HAP-1 (cell line): ENCODE data around the gene FER1L5.
A peak's percentile ranks its signal among the peaks of the same experiment; 100 is the strongest.

Experiments
- DNase-seq, 2 experiments: peaks; one replicate each; pipeline ENCODE4 v3.0.0-alpha.2; 2016 to 2020; ENCODE audit warnings: low spot score in 2 of 2
- H3K27me3 ChIP-seq: fragments of 250-450 bp; sonication (Bioruptor Pico); 2 replicates; pipeline ENCODE4 v1.5.1; 2020; ENCODE audit warnings: low read depth, mild to moderate bottlenecking, moderate library complexity
- H3K36me3 ChIP-seq: fragments of 250-450 bp; sonication (Bioruptor Pico); replicated peaks from 2 replicates; pipeline ENCODE4 v1.5.1; 2020; ENCODE audit warnings: mild to moderate bottlenecking
- H3K4me1 ChIP-seq: fragments of 250-450 bp; sonication (Bioruptor Pico); 2 replicates; pipeline ENCODE4 v1.5.1; 2020; ENCODE audit warnings: mild to moderate bottlenecking
- H3K4me3 ChIP-seq: fragments of 250-450 bp; sonication (Bioruptor Pico); 2 replicates; pipeline ENCODE4 v1.5.1; 2020; ENCODE audit warnings: mild to moderate bottlenecking, moderate library complexity
- H3K9me3 ChIP-seq: fragments of 250-450 bp; sonication (Bioruptor Pico); 2 replicates; pipeline ENCODE4 v1.5.1; 2020; ENCODE audit warnings: mild to moderate bottlenecking, moderate library complexity
- in situ Hi-C: fragments of 300-500 bp; cut with MboI; formaldehyde crosslinking; loops from 3 replicates; pipeline ENCODE4 v1.14.3; 2020; ENCODE audit warnings: low sequenced_read_pairs, inconsistent platforms, mixed read lengths

The FER1L5 gene

GRCh38 chr2:96642564-96643360 is at the start of gene FER1L5:
TSS of gene FER1L5 (plus strand) at chr2:96642764. CDS start at chr2:96642837, 73 bp downstream.
- Histone ChIP-seq H3K27me3 (no peaks in the 10 kb centered on the region), H3K4me1 (peaks cover 8% of the 10 kb centered on the region), H3K4me3 (no peak within 1 kb of the TSS), H3K36me3 (no peaks in the 10 kb centered on the region), H3K9me3 (no peaks in the 10 kb centered on the region)
- peak in 1 of 2 experiments; percentile 24 for DNase-seq
- in situ Hi-C loops, result no loop called here

GRCh38 chr2:96594282-96594681 is 48.3 kb upstream of the FER1L5 start:
- in situ Hi-C loops, result no loop called here
- peaks cover 55% of the 10 kb centered on the region for H3K36me3 ChIP-seq
- no peak for DNase-seq

DNA sequence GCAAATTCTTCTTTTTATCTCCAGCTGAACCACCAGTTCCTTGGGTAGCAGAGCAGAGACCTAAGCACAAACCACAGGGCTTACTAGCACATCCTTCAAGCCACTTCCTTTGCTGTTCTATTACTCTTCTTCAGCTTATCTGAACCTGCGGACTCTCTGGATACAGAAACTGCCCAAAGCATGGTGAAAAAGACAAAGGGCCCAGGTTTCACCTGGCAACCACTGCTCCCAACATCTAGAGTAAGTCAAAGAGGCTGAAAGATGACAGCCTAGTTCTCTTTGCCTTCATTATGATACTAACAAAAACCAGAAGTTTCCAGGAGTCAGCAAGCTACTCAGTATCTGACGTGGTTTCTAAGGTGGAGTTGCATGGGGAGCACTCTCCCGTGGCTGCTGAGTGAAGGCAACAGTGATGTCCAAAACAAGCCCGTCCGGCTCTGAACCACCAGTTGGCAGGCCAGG is 47.8 kb upstream of the FER1L5 start:
- Histone ChIP-seq H3K27me3 (no peaks in the 10 kb centered on the region), H3K4me1 (peaks cover 14% of the 10 kb centered on the region), H3K36me3 (peaks cover 58% of the 10 kb centered on the region), H3K9me3 (no peaks in the 10 kb centered on the region), H3K4me3 (no peak overlapping the region)
- DNase-seq, result no peak
- in situ Hi-C loops, result no loop called here

More at GRCh38 chr2:96594282-96594681, 48.3 kb upstream of the FER1L5 start:
- no peak overlapping the region for H3K4me3 ChIP-seq
- peaks cover 13% of the 10 kb centered on the region for H3K4me1 ChIP-seq
- no peaks in the 10 kb centered on the region for H3K9me3 ChIP-seq
- H3K27me3 ChIP-seq, result no peaks in the 10 kb centered on the region

GRCh38 chr2:96596596-96596995 is 46.0 kb upstream of the FER1L5 start:
- in situ Hi-C loops, result no loop called here
- peaks cover 14% of the 10 kb centered on the region for H3K4me1 ChIP-seq
- no peak overlapping the region for H3K4me3 ChIP-seq
- peaks cover 68% of the 10 kb centered on the region for H3K36me3 ChIP-seq
- no peaks in the 10 kb centered on the region for H3K9me3 ChIP-seq
- no peaks in the 10 kb centered on the region for H3K27me3 ChIP-seq
- no peak for DNase-seq

DNA sequence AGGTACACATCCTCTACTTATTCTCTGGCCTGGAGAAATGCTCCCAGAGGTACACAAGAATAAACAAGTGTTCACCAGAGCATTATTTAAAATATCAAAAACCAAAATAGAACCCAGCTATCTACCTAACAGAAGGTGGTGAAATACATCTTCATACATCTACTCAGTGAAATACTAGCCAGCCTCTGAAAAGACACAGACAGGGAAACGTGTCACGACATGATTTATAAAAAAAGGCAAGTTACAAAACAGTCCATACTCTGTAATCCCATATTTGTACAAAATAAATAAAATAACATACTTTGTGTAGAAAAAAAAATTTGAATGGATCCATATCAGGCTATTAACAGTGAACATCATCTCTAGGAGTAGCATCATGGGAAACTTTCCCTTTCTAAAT is 42.6 kb upstream of the FER1L5 start:
- peaks cover 78% of the 10 kb centered on the region for H3K36me3 ChIP-seq
- H3K9me3 ChIP-seq, result no peaks in the 10 kb centered on the region
- in situ Hi-C loops, result no loop called here
- no peak for DNase-seq
- no peaks in the 10 kb centered on the region for H3K27me3 ChIP-seq
- no peak overlapping the region for H3K4me3 ChIP-seq
- H3K4me1 ChIP-seq, result peaks cover 14% of the 10 kb centered on the region

DNA sequence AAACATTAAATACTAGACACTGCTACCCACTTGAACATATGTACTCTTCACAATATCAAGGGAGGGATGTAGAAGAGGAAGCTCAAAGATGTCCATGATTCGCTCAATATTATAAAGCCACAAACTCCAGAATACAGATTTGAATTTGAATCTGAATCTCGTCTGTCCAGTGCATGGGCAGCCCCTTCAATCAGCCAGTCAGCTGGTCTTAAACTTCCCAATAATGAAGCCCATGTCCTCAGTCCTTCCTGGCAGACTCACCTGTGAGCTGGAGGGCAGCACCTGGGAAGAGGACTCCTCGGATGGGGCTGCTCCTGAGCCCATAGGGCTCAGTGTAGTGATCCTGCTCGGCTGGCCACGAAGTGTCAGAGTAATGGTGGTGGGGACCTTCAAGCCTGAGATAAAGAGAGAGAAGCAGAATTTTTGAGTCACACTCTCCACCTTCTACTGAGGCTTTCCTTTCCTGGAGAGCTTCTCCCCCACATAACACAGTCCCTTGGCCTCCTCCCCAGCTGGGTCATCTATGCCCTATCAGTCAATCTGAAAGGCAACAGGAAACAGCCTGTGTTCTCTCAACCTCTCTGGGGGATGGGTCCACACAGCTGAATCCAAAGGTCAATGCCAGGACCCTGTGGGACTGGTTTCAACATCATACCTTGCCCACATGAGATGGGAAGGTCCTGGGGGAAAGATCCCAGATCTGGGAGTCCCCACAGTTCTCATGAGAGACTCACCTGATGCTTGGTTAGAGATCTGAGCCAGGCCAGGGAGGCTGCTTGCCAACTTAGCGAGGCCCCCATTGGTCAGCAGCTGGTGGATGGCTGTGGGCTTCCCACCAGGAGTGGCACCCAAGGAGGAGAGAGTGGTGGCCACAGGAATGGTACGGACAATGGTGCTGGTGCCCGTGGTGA is 40.9 kb upstream of the FER1L5 start:
- Histone ChIP-seq H3K4me3 (no peak overlapping the region), H3K36me3 (peaks cover 80% of the 10 kb centered on the region), H3K27me3 (no peaks in the 10 kb centered on the region), H3K4me1 (peaks cover 14% of the 10 kb centered on the region), H3K9me3 (no peaks in the 10 kb centered on the region)
- no peak for DNase-seq
- in situ Hi-C loops, result no loop called here

GRCh38 chr2:96602330-96602823 is 40.2 kb upstream of the FER1L5 start:
- Histone ChIP-seq H3K4me1 (peaks cover 14% of the 10 kb centered on the region), H3K4me3 (no peak overlapping the region), H3K36me3 (peaks cover 79% of the 10 kb centered on the region), H3K27me3 (no peaks in the 10 kb centered on the region), H3K9me3 (no peaks in the 10 kb centered on the region)
- DNase-seq, result no peak
- in situ Hi-C loops, result no loop called here

DNA sequence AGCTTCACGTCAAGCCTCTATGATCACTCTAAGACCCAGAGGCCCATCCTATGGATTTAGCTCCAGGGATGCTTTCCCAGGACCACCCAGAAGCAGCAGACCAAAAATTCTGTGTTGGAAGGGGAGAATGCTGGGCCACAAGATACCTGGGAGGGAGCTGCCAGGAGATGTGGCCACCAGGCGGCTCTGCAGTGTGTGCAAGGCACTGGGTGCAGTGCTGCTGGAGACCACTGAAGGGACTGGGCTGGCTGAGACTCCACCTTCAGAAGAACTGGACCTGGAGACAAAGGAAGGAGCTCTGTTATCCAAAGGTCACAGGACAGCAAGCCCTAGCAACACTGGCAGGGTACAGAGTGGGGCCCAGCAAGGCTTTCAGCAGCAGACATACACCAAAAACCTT is 38.5 kb upstream of the FER1L5 start:
- Histone ChIP-seq H3K4me3 (no peak overlapping the region), H3K4me1 (peaks cover 3% of the 10 kb centered on the region), H3K36me3 (peaks cover 92% of the 10 kb centered on the region), H3K27me3 (no peaks in the 10 kb centered on the region), H3K9me3 (no peaks in the 10 kb centered on the region)
- DNase-seq, result no peak
- in situ Hi-C loops, result no loop called here

DNA sequence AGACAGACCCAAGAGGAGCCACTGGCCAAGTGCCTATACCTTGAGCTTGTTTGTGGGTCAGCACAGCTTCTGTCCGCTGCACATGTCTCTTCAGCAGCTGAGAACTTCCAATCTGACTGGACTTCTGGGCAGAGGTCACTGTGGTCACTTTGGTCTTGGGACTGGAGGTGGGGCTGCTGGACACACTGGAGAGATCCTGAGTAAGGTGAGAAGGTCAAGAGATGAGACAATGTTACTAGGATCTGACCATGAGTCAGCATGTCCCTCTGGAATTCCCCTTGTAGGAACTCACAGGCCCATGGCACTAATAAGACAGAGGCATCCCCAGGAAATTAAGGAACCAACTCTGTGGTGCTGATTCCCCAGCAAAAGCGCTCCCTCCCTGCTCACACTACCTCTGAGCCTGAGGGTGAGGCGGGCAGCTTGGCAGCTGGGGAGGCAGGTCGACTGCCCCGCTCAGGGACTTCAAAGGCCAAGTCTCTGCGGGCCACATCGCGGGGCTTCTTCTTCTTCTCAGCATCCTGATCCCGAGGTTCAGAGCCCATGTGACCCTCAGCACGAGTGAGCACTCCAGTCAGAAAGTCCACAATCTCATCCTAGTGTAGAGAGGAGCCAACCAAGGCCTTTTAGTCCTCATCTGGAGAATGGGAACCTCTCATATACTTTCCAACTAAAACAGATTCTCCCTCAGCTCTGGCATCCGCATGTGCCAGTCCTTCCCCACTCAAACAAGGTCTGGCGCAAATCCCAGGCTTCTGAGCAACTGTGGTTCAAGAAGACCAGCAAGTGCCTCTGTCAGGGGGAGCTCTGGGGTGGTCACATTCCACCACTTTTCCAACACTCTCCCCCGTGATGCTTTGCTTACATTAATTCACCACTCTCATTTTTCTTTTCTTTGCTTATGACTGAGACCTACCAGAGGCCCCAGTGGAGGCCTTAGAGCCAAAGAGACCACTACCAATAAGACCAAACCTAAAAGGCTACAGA is 33.8 kb upstream of the FER1L5 start:
- H3K4me3 ChIP-seq, result no peak overlapping the region
- no peak for DNase-seq
- H3K4me1 ChIP-seq, result no peaks in the 10 kb centered on the region
- peaks cover 94% of the 10 kb centered on the region for H3K36me3 ChIP-seq
- in situ Hi-C loops, result no loop called here
- H3K27me3 ChIP-seq, result no peaks in the 10 kb centered on the region
- no peaks in the 10 kb centered on the region for H3K9me3 ChIP-seq

- in situ Hi-C loops, result no loop called here
- no peaks in the 10 kb centered on the region for H3K4me1 ChIP-seq
- H3K36me3 ChIP-seq, result peaks cover 55% of the 10 kb centered on the region
These were observed 26.4 kb upstream of the FER1L5 start for GRCh38 chr2:96616128-96616527.

GRCh38 chr2:96616535-96616934 is 26.0 kb upstream of the FER1L5 start:
- no peaks in the 10 kb centered on the region for H3K4me1 ChIP-seq
- in situ Hi-C loops, result no loop called here

More at GRCh38 chr2:96616128-96616527, 26.4 kb upstream of the FER1L5 start:
- no peak overlapping the region for H3K4me3 ChIP-seq
- H3K9me3 ChIP-seq, result no peaks in the 10 kb centered on the region
- H3K27me3 ChIP-seq, result no peaks in the 10 kb centered on the region
- DNase-seq, result no peak

GRCh38 chr2:96617012-96617411 is 25.6 kb upstream of the FER1L5 start:
- Histone ChIP-seq H3K4me1 (no peaks in the 10 kb centered on the region), H3K27me3 (no peaks in the 10 kb centered on the region), H3K4me3 (no peak overlapping the region), H3K9me3 (no peaks in the 10 kb centered on the region), H3K36me3 (peaks cover 49% of the 10 kb centered on the region)
- in situ Hi-C loops, result no loop called here
- DNase-seq, result no peak

More at GRCh38 chr2:96616535-96616934, 26.0 kb upstream of the FER1L5 start:
- Histone ChIP-seq H3K4me3 (no peak overlapping the region), H3K9me3 (no peaks in the 10 kb centered on the region), H3K27me3 (no peaks in the 10 kb centered on the region), H3K36me3 (peaks cover 51% of the 10 kb centered on the region)
- no peak for DNase-seq
